ENCODE results near the gene GPHN. TPM values are rescaled to one million over a fixed set of nuclear protein-coding genes. Genes with fewer than 3 reads are reported as not detected.

GPHN gene
- total and polyA plus RNA-seq, 2 donors (not counting 3 experiments of a cell fraction or from before 2014, with no cell fraction given), result 5.1 to 23.2 TPM

DNA sequence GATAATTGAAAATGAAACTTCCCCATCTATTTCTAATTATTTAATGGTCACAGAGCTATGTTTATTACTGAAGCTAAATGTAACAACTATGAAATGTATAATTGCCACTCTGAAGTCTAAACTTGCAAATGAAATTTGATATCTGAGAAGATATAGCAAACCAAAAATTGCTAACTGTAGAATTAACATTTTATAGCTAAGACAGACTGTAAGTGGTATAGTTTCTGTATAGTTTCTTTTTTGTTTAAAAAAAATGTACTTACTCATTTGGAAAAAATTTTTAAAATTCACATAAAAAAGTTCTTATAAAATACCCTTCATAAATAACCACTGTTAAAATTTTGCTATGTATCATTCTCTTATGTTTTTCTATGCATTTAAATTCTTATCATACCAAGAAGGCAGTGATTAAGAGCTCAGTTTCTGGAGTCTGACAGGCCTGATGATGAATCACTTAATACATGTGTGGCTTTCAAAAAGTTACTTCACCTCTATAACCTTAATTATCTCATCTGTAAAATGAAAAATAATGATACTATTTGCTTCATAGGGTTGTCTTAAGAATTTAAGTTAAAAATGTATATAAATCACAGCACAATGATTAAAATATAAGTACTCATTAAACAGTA lies 466.6 kb downstream of the GPHN start:
- BruUV-seq (replicated peaks), result no TSS peak
- Histone ChIP-seq H3K9ac (replicated peaks; ENCODE audit: extremely low read depth, insufficient read depth, low read length) (no peak overlapping the region), H2AFZ (ENCODE audit: low read depth, low read length) (no peak overlapping the region), H3K9me3 (replicated peaks; ENCODE audit: control insufficient read depth, insufficient read depth, low read length) (no peaks in the 10 kb centered on the region), H3K4me2 (ENCODE audit: insufficient read depth, low read length) (no peak overlapping the region), H3K27me3 (ENCODE audit: control insufficient read depth in 2 of 2, insufficient read depth in 2 of 2, low read length in 2 of 2) (no peaks in the 10 kb centered on the region), H4K20me1 (replicated peaks; ENCODE audit: control insufficient read depth, extremely low read depth, insufficient read depth, low read length) (no peaks in the 10 kb centered on the region), H3K79me2 (ENCODE audit: control insufficient read depth, insufficient read depth, low read length) (no peaks in the 10 kb centered on the region), H3K9me1 (replicated peaks; ENCODE audit: control insufficient read depth, extremely low read depth, insufficient read depth, low read length) (no peaks in the 10 kb centered on the region), H3K27ac (ENCODE audit: insufficient read depth, low read depth, low read length) (no peak overlapping the region), H3K4me3 (replicated peaks in 1 of 3; ENCODE audit: insufficient read depth in 1 of 3, low read depth in 1 of 3, low read length in 3 of 3) (no peak overlapping the region), H3K4me1 (ENCODE audit: control insufficient read depth, extremely low read depth, insufficient read depth, low read length) (no peaks in the 10 kb centered on the region), H3K36me3 (ENCODE audit: control insufficient read depth in 2 of 2, extremely low read depth in 1 of 2, insufficient read depth in 2 of 2, low read length in 2 of 2) (no peaks in the 10 kb centered on the region)
- ChIA-PET POLR2A (interaction anchor here (0.7 kb wide), 1 partner anchor 10 kb away, joined by 3 read pairs; no protein-coding TSS in a partner anchor), CTCF (interaction anchor here (0.8 to 1.6 kb wide), 5 partner anchors 9 to 18 kb away, joined by 3 to 7 read pairs (median 5); no protein-coding TSS in a partner anchor)
- FAIRE-seq, result no peak
- intact Hi-C loops (cut with micrococcal nuclease), result no loop called here
- peak; percentile 5 for DNase-seq (ENCODE audit: low read depth, low spot score)
- dilution Hi-C loops (cut with MboI; ENCODE audit: extremely low pct_ligation_motif_present, low sequenced_read_pairs), result no loop called here
- TF ChIP-seq, protein P1, sequence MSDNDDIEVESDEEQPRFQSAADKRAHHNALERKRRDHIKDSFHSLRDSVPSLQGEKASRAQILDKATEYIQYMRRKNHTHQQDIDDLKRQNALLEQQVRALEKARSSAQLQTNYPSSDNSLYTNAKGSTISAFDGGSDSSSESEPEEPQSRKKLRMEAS (IDR thresholded peaks at IDR 0.05; ENCODE audit: insufficient read depth, insufficient read length), result no peak
- TF ChIP-seq MYC (IDR thresholded peaks at IDR 0.05; ENCODE audit: low read depth, low read length) (no peak), CTCF (IDR thresholded peaks at IDR 0.05; ENCODE audit: extremely low read depth in 1 of 2, insufficient read depth in 1 of 2, low read depth in 1 of 2, low read length in 2 of 2) (no peak), JUN (IDR thresholded peaks at IDR 0.05; ENCODE audit: borderline replicate concordance, insufficient read depth, insufficient read length, low read depth) (no peak), GATA2 (IDR thresholded peaks at IDR 0.05; ENCODE audit: insufficient read depth, insufficient read length, low read depth, low read length) (no peak), POLR2A (IDR thresholded peaks at IDR 0.05; ENCODE audit: low read depth, low read length) (no peak), EZH2 (IDR thresholded peaks at IDR 0.05; ENCODE audit: borderline replicate concordance, low read depth, low read length, severe bottlenecking) (no peak), FOS (IDR thresholded peaks at IDR 0.05; ENCODE audit: borderline replicate concordance, insufficient read depth, low read length) (no peak), POLR2AphosphoS5 (IDR thresholded peaks at IDR 0.05; ENCODE audit: insufficient read depth, low read depth, low read length) (no peak)
